Kidney (tissue), 14 donors: ENCODE measurements around the gene HRH2. TPM values are rescaled to one million over a fixed set of nuclear protein-coding genes. Genes with fewer than 3 reads are reported as not detected.
"Not testable (repeated sequence)": the region's sequence is repeated elsewhere in the genome, so short reads cannot be mapped to it uniquely, and the experiment has no call there.

Experiments used
- DNase-seq, 5 donors: peaks; one replicate each; pipeline ENCODE4 v3.0.0-alpha.2; 2013 to 2020
- FAIRE-seq: peaks from 2 replicates; lab custom pipeline; 2012; peaks lifted over from hg19 to GRCh38; lab: Jason Lieb, UNC
- H3K27ac ChIP-seq, 2 donors: one replicate each; pipeline ENCODE4 v1.7.0; 2013; ENCODE audit warnings: low read depth in 2 of 2, low read length in 2 of 2, inconsistent platforms in 1 of 2
- H3K27me3 ChIP-seq: one replicate; pipeline ENCODE4 v1.7.1; 2013; ENCODE audit warnings: low read length, inconsistent platforms; ENCODE audit not compliant: control insufficient read depth, insufficient read depth
- H3K36me3 ChIP-seq, 3 donors: one replicate each; pipeline versions ENCODE4 v1.7.0 to v1.7.1; 2013; ENCODE audit warnings: low read length in 3 of 3, control low read depth in 1 of 3, inconsistent platforms in 1 of 3; ENCODE audit not compliant: insufficient read depth in 3 of 3, control insufficient read depth in 2 of 3
- H3K4me1 ChIP-seq, 3 donors: one replicate each; pipeline versions ENCODE4 v1.7.0 to v1.7.1; 2013; ENCODE audit warnings: low read length in 3 of 3, inconsistent platforms in 1 of 3, low read depth in 1 of 3; ENCODE audit not compliant: control insufficient read depth in 2 of 3, insufficient read depth in 2 of 3
- H3K4me3 ChIP-seq, 3 donors: one replicate each; pipeline versions ENCODE4 v1.7.0 to v1.8.1; 2013; ENCODE audit warnings: low read length in 3 of 3, control low read depth in 1 of 3, inconsistent platforms in 1 of 3
- H3K9ac ChIP-seq, 3 donors: one replicate each; pipeline versions ENCODE4 v1.7.0 to v1.7.1; 2013; ENCODE audit warnings: low read length in 3 of 3, control low read depth in 1 of 3, inconsistent platforms in 1 of 3
- H3K9me3 ChIP-seq, 3 donors: one replicate each; pipeline versions ENCODE4 v1.7.0 to v1.7.1; 2013; ENCODE audit warnings: low read length in 3 of 3, control low read depth in 1 of 3, inconsistent platforms in 1 of 3; ENCODE audit not compliant: control insufficient read depth in 2 of 3, insufficient read depth in 1 of 3
- intact Hi-C: fragments of 100-400 bp; cut with DNase I; formaldehyde crosslinking; loops from one replicate; pipeline ENCODE4 v1.11.1; 2022
- polyA plus RNA-seq: library from polyadenylated mRNA; stranded (reverse); fragments of 350-450 nt; fragmentation: Illumina TruSeq; extraction: RNeasy Lipid Tissue Mini Kit (QIAGEN cat#74804); gene quantifications from one replicate; pipeline ENCODE4 v1.2.3, GENCODE V29; 2014; ENCODE audit warnings: low read depth, low replicate concordance; ENCODE audit not compliant: insufficient read depth
- total RNA-seq: library from RNA; stranded (reverse); fragmentation: NEBNext Ultra II Directional; extraction: Animal tissue kit (Norgen Biotek cat#: 25700); gene quantifications from one replicate; pipeline ENCODE4 v1.2.1, GENCODE V29; 2021
- TF ChIP-seq, protein P1 (sequence below): IDR thresholded peaks from 3 replicates; pipeline ENCODE4 v1.5.1; 2012; ENCODE audit warnings: mild to moderate bottlenecking, moderate library complexity, borderline replicate concordance; ENCODE audit not compliant: insufficient read depth; ENCODE audit errors: extremely low read depth
- donor health status: control.
- donor health status: control.
- donor health status: control.
- donor health status: control.
- donor health status: control.
- donor health status: DM: yes; HTN: yes; CAD: no.
- donor health status: Normal renal cell carcinoma (clear cell type).

Gene HRH2
- total and polyA plus RNA-seq, 2 donors from 2014 or later, result 1.9 to 10.6 TPM

DNA sequence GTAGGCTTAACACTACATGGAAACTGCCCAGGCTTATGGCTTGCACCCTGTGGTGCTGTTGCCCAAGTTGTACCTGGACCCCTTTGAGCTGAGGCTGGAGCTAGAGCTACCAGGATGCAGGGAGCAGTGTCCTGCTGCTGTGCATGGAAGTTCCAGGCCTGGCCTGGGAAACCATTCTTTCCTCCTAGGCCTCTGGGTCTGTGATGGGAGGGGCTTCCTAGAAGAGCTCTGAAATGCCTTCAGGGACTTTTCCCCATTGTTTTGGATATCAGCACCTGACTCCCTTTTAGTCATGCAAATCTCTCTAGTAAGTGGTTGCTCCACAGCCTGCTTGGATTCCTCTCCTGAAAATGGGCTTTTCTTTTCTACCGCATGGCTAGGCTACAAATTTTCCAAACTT, 7.9 kb upstream of the HRH2 start:
- no peak overlapping the region for H3K4me3 ChIP-seq
- intact Hi-C loops, result no loop called here

DNA sequence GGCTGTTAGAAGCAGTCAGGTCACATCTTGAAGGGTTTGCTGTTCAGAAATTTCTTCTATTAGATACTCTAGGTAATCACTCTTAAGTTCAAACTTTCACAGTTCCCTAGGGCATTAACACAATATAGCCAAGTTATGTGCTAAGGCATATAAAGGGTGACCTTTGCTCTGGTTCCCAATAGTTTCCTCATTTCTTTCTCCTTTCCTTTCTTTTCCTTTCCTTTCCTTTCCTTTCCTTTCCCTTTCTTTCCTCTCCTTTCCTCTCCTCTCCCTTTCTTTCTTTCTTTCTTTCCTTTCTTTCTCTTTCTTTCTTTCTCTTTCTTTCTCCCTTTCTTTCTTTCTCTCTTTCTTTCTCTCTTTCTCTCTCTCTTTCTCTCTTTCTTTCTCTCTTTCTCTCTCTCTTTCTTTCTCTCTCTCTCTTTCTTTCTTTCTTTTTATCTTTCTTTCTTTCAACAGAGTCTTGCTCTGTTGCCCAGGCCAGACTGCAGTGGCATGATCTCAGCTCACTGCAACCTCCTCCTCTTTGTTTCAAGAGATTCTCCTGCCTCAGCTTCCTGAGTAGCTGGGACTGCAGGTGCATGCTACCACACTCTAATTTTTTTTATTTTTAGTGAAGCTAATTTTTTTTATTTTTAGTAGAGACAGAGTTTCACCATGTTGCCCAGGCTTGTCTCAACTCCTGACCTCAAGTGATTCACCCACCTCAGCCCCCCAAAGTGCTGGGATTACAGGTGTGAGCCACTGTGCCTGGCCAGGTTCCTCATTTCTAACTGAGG, 7.3 kb upstream of the HRH2 start:
- intact Hi-C loops, DNase-seq, H3K9me3 ChIP-seq, H3K4me3 ChIP-seq, H3K27ac ChIP-seq, H3K27me3 ChIP-seq, H3K36me3 ChIP-seq, FAIRE-seq, H3K4me1 ChIP-seq, H3K9ac ChIP-seq: not testable (repeated sequence)

More for the DNA sequence above, 7.9 kb upstream of the HRH2 start:
- no peak overlapping the region for H3K9ac ChIP-seq
- DNase-seq, result no peak
- H3K27me3 ChIP-seq, result no peaks in the 10 kb centered on the region
- no peaks in the 10 kb centered on the region for H3K36me3 ChIP-seq
- H3K9me3 ChIP-seq, result peaks cover 0 to 9% (median 0%) of the 10 kb centered on the region in 3 donors
- TF ChIP-seq, protein P1, sequence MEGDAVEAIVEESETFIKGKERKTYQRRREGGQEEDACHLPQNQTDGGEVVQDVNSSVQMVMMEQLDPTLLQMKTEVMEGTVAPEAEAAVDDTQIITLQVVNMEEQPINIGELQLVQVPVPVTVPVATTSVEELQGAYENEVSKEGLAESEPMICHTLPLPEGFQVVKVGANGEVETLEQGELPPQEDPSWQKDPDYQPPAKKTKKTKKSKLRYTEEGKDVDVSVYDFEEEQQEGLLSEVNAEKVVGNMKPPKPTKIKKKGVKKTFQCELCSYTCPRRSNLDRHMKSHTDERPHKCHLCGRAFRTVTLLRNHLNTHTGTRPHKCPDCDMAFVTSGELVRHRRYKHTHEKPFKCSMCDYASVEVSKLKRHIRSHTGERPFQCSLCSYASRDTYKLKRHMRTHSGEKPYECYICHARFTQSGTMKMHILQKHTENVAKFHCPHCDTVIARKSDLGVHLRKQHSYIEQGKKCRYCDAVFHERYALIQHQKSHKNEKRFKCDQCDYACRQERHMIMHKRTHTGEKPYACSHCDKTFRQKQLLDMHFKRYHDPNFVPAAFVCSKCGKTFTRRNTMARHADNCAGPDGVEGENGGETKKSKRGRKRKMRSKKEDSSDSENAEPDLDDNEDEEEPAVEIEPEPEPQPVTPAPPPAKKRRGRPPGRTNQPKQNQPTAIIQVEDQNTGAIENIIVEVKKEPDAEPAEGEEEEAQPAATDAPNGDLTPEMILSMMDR, result no peak
- H3K4me1 ChIP-seq, result peaks cover 0 to 3% (median 0%) of the 10 kb centered on the region in 3 donors
- no peak for FAIRE-seq
- no peak overlapping the region for H3K27ac ChIP-seq

DNA sequence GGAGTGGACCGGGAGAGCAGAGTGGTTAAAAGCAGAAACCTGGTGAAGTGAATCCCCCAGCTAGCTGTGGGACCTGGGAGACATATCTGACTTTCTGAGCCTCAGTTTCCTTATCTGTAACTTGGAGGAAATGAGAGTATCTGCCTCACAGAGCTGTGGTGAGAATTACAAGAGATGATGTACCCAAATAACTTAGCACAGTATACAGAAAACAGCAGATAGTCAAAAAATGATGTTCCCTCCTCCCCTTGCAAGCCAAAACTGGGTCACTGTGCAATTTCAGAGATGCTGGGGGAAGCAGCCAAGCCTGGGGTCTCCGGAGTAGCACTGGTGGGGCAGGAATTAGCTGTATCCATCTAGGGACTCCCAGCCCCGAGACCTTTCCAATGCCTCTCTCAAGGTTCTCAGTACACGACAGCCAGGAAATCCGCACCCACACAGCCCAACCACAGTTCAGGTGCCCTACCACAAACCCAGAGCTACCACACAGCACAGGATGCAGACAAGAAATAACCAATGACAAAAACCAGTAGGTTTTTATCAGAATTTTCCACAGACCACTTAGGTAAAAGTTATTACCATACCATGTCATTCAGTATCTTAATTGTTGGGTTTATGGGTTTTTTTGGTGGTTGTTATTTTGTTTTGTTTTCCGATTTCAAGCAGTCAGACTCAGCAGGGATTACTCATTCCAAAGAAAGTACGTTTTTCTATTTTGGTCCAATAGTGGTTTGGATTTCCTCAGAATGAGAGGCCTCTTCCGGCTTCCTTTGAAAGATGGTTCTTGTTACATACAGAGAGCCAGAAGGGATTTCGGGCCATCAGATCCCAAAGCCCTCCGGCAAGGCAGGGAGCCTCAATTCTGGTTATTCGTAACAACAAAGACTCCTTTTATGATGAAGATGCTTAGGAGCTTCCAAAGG, 4.9 kb upstream of the HRH2 start:
- Histone ChIP-seq H3K4me3 (no peak overlapping the region), H3K4me1 (peaks cover 0 to 3% (median 0%) of the 10 kb centered on the region in 3 donors), H3K27ac (no peak overlapping the region), H3K9me3 (peaks cover 0 to 9% (median 0%) of the 10 kb centered on the region in 3 donors), H3K9ac (no peak overlapping the region), H3K27me3 (peaks cover 2% of the 10 kb centered on the region), H3K36me3 (no peaks in the 10 kb centered on the region)
- no peak for FAIRE-seq
- intact Hi-C loops, result no loop called here
- TF ChIP-seq, protein P1, result no peak
- no peak for DNase-seq

DNA sequence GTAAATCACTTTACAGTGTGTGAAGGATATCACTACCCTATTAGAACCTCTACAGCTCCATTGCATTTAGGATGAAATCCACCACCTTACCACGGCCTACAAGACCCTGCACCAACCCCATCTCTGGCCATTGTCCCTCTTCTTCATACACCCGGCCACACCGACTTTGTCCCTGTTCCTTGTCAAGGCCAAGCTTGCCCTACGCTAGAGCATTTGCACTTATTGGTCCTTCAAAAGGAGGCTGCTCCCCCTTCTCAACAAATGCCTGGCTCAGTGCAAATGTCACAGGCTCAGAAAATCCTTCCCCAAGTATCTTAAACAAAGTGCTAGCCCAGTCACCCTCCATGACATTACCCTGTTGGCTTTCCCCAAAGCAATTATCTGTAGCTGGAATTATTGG, 4.1 kb upstream of the HRH2 start:
- no peak overlapping the region for H3K27ac ChIP-seq
- no peaks in the 10 kb centered on the region for H3K36me3 ChIP-seq
- no peak overlapping the region for H3K4me3 ChIP-seq
- H3K4me1 ChIP-seq, result peaks cover 0 to 3% (median 2%) of the 10 kb centered on the region in 3 donors
- no peak overlapping the region for H3K9ac ChIP-seq
- H3K9me3 ChIP-seq, result peaks cover 0 to 9% (median 0%) of the 10 kb centered on the region in 3 donors
- FAIRE-seq (no peak), DNase-seq (no peak)
- intact Hi-C loops, result no loop called here
- TF ChIP-seq, protein P1, result no peak
- peaks cover 2% of the 10 kb centered on the region for H3K27me3 ChIP-seq
